HG03139 (cell line): ENCODE measurements around the gene AFAP1L2.

Experiments used
- ATAC-seq: cut with Tn5 transposase; IDR thresholded peaks from one replicate; pipeline ENCODE4 v1.9.1; 2021; ENCODE audit not compliant: unreplicated experiment

The AFAP1L2 gene

DNA sequence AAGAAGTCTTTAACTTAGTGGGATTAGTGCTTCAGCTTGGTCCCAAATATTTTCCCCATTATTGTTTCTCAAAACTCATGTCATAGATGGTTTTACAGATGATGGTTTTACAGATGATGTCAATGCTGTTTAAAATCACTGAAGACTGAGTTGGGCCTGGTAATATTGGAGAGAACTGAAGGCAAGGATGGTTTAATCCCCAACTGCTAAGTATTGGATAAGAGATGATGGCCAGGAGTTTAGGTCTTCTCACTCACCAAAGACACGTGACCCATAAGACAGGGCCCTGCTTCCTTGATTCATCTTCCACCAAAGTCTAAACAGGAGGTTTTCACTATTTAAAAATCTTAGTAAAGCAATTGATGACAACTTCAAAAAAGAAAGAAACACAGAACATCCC, 108.9 kb downstream of the AFAP1L2 start:
- ATAC-seq, result no peak

DNA sequence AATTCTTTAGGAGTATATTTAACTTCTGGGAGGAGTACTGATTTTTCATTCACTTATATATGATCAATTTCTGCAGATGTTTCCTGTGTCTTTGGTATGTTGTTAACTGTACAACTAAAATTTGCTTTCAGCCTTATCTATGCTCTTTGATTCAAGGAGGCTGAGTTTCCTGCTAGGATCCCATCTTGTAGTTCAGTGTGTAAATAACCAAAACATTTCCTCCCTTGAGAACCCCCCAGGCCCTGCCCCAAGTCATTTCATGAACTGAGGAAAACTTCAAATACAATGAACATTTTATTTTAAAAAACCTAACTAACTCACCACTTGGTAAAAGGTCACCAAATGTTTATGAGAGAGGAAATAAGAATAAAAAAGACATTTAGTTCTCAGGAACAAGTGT, 109.8 kb downstream of the AFAP1L2 start:
- ATAC-seq, result no peak

DNA sequence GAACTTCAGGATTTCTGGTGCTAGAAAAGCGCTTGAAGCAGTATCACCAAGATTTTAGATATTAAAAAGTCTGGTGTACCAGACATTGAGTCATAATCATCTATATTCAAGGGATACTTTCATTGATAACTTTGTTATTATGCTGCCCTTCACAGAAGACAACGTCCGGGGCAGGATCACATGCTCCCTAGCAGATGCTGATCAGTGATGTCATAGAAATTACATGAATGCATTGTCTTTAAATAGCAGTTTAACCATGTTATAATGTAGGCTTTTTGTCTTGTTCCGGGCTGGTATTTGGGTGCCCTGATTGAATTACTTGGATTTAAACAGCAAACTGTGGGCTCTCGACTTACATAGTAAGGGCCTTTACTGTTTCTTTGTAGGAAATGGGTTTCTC, 111.2 kb downstream of the AFAP1L2 start:
- no peak for ATAC-seq

DNA sequence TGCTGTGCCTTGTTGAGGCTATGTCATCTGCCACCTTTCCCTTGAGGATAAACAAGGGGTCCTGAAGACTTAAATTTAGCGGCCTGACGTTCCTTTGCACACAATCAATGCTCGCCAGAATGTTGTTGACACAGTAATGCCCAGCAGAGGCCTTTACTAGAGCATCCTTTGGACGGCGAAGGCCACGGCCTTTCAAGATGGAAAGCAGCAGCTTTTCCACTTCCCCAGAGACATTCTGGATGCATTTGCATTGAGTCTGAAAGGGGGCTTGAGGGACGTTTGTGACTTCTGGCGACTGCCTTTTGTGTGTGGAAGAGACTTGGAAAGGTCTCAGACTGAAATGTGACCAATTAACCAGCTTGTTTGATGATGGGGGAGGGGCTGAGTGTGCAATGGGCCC, 112.8 kb downstream of the AFAP1L2 start:
- no peak for ATAC-seq

DNA sequence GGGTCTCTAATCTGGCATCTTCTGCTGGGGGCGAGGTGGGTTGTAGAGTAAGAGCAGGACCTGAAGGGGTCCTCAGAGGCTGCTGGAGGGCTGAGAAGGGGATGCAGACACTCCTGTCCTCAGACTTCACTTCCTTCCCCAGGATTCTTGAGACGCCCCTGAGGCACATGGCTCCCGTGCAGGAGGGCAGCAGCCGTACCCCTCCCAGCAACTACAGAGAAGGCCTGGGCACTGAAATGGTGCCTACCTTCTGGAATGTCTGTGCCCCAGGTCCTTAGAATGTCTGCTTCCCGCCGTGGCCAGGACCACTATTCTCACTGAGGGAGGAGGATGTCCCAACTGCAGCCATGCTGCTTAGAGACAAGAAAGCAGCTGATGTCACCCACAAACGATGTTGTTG, 113.2 kb downstream of the AFAP1L2 start:
- ATAC-seq, result no peak

DNA sequence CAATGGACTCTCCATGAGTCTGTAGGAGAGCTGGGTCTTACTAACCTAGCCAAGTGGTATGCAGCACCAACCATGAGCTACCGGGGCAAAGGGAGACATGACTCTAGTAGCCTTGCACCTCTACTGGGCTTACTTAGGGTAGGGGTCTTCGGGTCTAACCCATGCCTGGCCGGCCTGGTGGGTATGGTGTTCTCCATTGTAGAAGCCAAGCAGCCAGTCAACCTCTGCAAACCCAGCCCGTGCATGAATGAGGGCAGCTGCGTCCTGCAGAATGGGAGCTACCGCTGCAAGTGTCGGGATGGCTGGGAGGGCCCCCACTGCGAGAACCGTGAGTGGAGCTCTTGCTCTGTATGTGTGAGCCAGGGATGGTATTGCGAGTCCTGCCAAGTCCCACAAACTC, 114.3 kb downstream of the AFAP1L2 start:
- ATAC-seq, result no peak

DNA sequence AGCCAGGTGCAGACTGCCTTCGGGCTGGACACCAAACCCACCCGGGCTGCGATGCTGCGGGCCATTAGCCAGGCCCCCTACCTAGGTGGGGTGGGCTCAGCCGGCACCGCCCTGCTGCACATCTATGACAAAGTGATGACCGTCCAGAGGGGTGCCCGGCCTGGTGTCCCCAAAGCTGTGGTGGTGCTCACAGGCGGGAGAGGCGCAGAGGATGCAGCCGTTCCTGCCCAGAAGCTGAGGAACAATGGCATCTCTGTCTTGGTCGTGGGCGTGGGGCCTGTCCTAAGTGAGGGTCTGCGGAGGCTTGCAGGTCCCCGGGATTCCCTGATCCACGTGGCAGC, 115.2 kb downstream of the AFAP1L2 start:
- ATAC-seq, result no peak

DNA sequence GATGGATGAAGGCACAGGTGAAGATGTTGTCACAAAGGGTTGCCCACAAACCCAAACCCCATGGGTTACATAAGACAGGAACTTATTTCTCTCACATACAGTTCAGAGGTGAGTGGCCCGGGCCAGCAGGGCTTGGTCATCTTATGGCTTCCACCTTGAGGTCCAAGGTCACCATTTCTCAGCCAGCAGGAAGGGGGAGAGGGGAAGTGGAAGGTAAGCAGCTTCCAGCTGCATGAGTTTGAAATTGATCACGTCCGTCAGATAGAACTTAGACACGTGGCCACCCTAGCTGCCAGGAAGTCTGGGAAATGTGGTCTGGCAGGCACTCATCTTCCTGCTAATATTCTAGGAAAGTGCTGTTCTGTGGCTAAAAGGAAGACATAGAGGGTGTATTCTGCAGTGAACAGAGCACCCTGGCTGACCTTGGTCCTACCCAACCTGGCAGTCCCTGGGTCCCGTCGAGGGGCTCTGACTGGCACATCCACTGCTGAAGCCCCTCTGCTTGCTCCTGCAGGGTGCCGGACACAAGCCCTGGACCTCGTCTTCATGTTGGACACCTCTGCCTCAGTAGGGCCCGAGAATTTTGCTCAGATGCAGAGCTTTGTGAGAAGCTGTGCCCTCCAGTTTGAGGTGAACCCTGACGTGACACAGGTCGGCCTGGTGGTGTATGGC, 115.7 kb downstream of the AFAP1L2 start:
- ATAC-seq, result no peak

DNA sequence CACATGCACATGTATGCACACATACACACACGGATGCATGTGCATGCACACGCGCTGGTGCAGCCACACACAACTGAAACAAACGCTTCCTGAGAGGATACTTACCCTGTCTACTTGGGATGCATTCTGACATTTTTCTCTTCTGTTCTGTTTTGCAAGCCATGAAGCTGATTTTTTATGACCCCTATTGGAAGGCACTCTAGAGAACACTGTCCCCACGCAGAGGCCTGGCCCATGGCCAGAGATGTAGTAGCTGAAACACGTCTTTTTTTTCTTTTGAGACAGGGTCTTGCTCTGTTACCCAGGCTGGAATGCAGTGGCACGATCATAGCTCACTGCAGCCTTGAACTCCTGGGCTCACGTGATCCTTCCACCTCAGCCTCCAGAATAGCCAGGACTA, 117.4 kb downstream of the AFAP1L2 start:
- ATAC-seq, result no peak

DNA sequence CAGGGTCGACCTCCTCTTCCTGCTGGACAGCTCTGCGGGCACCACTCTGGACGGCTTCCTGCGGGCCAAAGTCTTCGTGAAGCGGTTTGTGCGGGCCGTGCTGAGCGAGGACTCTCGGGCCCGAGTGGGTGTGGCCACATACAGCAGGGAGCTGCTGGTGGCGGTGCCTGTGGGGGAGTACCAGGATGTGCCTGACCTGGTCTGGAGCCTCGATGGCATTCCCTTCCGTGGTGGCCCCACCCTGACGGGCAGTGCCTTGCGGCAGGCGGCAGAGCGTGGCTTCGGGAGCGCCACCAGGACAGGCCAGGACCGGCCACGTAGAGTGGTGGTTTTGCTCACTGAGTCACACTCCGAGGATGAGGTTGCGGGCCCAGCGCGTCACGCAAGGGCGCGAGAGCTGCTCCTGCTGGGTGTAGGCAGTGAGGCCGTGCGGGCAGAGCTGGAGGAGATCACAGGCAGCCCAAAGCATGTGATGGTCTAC, 118.3 kb downstream of the AFAP1L2 start:
- no peak for ATAC-seq

DNA sequence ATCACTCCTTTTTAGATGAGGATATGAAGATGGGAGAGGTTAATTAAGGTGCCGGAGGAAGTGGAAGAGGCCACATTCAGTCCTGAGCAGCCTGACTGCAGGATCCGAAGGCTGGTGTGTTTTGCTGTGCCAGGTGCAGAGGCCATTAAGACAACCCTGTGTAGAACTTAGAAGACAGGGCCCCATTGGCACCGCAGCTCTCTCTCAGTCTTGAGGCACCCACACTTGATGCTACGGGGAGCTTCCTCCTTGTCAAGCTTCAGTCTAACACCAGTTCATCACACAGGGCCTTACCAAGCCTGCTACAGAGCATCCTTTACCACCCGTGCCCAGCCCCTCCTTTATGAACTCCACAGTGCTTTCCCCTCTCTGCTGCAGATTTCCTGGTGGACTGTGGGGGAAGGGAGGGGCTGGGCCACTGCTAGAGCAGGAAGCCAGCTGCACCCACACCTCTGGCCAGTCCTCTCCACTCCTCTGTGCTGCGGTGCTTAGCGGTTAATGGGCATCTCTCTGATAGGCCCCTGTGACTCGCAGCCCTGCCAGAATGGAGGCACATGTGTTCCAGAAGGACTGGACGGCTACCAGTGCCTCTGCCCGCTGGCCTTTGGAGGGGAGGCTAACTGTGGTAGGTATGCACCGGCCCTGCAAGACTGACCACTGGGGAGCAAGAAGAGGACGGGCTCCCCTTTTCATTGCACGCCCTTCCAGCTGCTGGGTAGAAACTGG, 119.8 kb downstream of the AFAP1L2 start:
- no peak for ATAC-seq

DNA sequence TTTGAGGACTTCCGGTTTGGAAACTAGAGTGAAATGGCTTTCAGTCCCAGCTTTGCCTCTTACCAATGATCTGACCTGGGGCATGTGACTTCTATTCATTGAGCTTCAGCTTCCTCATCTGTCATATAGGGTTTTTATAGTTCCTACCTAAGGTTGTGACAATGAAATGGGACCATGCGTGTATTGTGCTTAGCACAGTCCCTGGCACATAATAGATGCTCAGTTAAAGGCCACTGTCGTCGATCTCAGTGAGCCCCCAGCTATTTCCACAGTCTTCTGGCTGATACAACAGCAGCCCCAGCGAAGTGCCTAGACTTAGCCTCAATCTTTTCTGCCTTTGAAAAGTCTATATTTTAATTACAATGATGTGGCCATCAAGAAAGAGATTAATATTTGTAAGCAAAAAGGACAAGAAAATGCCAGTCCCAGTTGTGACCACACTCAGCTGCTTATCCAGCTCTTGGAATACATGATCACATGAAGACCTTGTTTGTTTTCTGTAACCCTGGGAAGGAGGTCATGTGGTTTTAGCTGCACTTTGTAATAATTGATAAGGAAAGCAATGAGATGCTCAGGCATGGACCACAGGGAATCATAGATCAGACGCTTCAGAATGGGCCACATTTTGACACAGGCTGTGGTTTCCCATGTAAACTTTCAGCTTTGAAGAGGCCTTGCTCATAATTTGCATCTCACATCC, 120.6 kb downstream of the AFAP1L2 start:
- ATAC-seq, result no peak

DNA sequence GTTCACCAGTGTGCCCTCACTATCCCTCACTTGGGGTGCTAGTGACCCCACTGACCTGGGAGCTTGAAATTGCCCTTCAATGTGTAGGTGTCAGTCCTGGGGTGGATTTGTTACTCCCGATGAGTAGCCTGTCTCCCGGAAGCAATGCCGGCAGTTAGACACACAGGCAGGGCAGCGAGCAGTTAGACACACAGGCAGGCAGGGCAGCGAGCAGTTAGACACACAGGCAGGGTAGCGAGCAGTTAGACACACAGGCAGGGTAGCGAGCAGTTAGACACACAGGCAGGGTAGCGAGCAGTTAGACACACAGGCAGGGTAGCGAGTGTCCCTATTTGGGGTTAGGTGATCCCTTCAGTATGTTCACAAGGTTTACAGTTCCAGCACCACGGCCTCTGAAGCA, 121.2 kb downstream of the AFAP1L2 start:
- no peak for ATAC-seq

DNA sequence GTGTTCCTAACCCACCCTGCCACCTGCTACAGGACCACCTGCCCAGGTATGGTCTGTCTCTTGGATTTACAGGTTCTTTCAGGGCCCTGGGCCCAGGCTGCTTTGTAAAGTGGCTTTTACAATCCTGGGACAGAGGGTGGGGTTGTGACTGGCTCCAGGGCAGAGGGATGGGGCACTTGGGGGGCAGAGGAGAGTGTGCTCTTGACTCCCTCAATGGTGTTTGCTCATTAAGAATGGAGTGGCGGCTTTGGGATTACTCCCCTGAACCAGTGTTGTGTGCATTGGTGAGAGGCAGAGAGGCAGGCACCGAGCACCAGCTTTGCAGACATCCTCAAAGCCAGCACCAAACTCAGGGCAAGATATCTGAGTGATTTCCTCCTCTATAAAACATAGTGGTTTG, 121.8 kb downstream of the AFAP1L2 start:
- ATAC-seq, result no peak

DNA sequence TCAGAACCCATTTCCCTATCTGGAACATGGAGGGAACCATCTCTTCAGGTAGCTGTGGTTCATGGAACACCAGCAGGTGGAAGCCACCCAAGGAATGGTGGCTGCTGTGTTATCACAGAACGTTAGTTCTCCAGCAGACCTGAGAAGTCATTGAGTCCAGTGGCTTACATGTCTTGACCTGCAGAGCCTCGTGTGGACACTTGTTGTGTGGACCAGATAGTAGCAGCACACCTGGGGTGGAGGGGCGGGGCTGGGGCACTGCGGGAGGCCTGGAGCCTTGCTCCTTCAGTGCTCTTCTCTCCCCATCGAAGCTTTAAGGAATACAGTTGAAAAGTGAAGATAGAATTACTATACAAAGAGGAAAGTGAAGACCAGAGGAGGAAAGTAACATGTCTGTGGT, 122.8 kb downstream of the AFAP1L2 start:
- no peak for ATAC-seq

DNA sequence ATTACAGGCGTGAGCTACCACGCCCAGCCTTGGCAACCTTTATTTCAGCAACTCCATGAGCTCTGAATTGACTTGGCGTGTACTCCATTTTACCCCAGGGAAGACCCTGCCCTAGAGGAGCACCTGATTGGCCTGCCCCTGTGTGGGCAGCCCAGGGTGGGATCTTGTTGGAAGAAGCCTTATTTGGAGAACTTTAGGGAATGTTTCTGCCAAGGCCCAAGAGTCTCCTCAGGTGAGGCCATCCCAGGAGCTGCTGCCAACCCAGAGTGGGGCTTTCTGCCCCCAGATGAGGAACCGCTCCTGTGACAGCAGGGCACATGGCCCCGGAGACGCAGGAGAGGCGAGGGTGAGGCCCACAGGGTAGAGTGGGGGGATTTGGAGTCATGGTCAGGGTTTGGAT, 123.3 kb downstream of the AFAP1L2 start:
- no peak for ATAC-seq

DNA sequence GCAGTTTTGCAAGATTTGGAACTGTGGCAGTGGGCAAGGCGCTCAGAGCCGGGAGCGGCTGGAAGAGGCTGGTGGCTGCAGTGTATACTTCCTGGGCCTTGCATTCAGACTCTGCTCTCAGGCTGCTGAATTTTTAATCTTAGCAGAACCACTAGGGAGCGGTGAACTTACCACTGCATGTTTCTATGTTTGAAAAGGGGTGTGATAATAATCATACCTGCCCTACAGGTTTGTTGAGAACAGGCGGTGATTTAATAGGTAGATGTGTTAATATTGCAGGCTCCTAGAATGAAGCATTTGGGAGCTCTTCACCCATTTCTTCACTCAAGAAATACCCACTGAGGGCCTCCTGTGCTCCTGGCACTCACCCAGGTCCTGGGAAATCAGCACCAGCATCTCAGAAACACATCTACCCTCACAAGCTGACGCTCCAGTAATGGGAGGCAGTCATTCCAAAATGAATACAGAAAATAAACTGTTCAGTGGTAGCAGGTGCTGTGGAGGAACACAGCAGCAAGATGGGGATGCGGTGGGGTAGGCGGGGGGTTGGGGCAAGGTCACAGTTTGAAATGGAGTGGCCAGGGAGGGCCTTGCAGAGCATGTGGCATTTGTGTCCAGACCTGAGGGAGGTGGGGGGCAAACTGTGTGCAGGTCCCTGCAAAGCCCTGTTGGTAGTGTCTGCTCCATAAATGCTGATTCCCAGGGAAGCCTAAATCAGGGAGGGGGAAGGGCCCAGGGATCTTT, 124.2 kb downstream of the AFAP1L2 start:
- no peak for ATAC-seq

DNA sequence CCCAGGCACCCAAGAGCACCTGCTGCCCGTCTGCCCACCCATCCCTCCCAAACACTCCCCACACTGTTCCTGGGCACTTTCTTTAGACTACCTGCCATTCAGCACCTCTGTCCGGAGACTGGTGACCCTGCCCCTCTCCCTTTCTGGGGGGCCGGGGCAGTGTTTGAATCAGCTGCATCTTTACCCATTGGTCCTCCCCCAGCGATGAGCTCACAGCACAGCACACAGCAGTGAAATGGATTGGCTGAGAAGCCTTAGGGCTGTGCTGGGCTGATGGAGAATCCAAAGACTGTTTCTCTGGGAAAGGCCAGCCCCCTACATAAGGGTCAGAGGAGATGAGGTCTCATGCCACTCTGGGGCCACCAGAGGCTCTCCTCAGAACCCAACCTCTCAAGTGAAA, 125.0 kb downstream of the AFAP1L2 start:
- no peak for ATAC-seq

DNA sequence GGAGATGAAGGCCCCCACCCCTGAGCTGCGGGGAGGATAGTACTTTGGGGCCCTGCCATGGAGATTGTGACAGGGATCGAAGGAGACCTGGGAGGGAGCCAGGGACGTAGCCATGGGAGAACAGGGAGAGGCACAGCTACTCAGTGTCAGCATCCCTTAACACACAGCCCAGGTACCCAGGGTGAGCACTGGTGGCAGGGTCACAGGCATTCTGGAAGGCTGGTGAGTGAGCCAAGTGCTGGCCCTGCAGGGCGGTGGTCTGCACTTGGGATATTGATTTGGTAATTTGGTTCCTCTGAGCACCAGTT, 125.5 kb downstream of the AFAP1L2 start:
- ATAC-seq, result no peak

DNA sequence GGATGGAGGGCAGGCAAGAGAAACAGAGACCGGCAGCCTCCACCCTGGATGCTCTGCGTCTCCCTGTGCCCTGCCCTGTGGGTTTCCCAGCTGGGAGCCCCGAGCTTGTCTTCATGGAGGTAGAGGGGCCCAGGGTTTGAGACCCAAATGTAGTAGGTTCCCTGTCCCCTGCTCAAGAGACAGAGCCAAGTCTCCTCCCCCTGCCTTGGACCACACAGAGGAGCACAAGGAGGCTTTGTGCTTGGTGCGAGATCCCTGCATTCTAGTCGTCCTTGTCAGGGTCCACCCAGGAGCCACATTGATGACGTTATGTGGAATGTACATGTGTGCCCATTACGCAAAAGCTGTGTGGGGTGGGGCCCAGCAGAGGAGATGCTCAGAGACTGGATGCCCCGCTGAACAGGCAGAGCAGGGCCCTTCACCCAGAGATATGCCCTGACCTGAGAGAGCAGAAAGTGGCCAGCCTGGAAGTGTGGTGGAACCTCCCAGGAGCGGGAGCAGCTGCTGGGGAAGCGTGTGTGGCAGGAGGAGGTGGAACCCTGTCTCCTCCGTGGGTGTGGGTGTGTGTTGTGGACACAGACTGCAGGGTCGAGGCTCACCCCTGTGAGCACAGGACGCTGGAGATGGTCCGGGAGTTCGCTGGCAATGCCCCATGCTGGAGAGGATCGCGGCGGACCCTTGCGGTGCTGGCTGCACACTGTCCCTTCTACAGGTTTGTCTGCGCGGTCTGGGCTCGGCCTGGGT, 126.0 kb downstream of the AFAP1L2 start:
- ATAC-seq, result no peak

DNA sequence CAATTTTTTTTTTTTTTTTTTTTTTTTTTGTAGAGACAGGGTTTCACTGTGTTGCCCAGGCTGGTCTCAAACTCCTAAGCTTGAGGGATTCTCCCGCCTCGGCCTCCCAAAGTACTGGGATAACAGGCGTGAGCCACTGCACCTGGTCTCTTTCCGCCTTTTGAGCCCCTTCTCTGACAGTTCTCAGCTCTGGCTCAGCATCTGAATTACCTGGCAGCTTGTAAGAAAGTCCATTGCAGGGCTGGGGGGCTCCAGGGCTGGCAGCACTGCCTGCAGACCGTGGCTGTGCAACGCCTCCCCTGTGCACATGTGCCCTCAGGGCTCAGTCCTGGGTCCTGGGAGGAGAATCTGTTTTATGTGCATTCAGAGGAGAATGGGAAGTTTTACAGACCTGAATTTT, 127.6 kb downstream of the AFAP1L2 start:
- no peak for ATAC-seq
